HCT116 (cell line): ENCODE results near the gene PLEKHH2. TPM values are rescaled to one million over a fixed set of nuclear protein-coding genes. Genes with fewer than 3 reads are reported as not detected.
"Not testable (repeated sequence)": the region's sequence is repeated elsewhere in the genome, so short reads cannot be mapped to it uniquely, and the experiment has no call there.

Experiments used
- ATAC-seq: fragments of 200-7000 bp; cut with Tn5 transposase; 2 replicates; pipeline ENCODE4 v1.9.1; 2020; ENCODE audit warnings: mild to moderate bottlenecking, moderate library complexity
- BruUV-seq: library from RNA; stranded (reverse); fragments of 400-500 nt; replicated peaks from 2 replicates; lab custom pipeline; 2021; lab: Mats Ljungman, UMichigan
- CTCF ChIA-PET: fragments of 300-600 bp; sonication (Branson Sonifier 250); formaldehyde crosslinking; loops from one replicate; lab custom pipeline; 2021; ENCODE audit warnings: antibody characterized with exemption; lab: Charles Lee
- POLR2A ChIA-PET: fragments of 300-600, 350-600 bp; sonication (Branson Sonifier 250); formaldehyde crosslinking; loops from one replicate; lab custom pipeline; 2021; ENCODE audit warnings: antibody characterized with exemption; lab: Charles Lee
- RAD21 ChIA-PET, 2 experiments: fragments of 300-600 bp; sonication (Branson Sonifier 250); formaldehyde crosslinking; loops; one replicate each; lab custom pipeline; 2023; ENCODE audit warnings: low total read pairs in 2 of 2; ENCODE audit not compliant: uncharacterized antibody in 2 of 2, unreplicated experiment in 2 of 2, low non-redundant PET in 1 of 2; lab: Charles Lee
- DNase-seq: peaks from one replicate; pipeline ENCODE4 v3.0.0-alpha.2; 2010; ENCODE audit warnings: low read depth, low spot score
- H2AFZ ChIP-seq: fragments of 200-600 bp; shearing (Covaris generic), sonication (generic); 2 replicates; pipeline ENCODE4 v1.6.1; 2017; ENCODE audit warnings: low read depth, mixed run types, mixed read lengths, antibody characterized with exemption, low read length; ENCODE audit not compliant: poor library complexity, severe bottlenecking
- H3K27ac ChIP-seq: 2 replicates; pipeline ENCODE4 v1.5.1; 2012; ENCODE audit warnings: low read depth, low read length
- H3K27me3 ChIP-seq: fragments of 200-600 bp; sonication (generic); 2 replicates; pipeline ENCODE4 v1.6.1; 2016; ENCODE audit warnings: mixed run types, low read length, mixed read lengths; ENCODE audit not compliant: insufficient read depth
- H3K36me3 ChIP-seq, 2 experiments: fragments of 200-500 bp in 1 of 2; fragments of 200-600 bp in 1 of 2; sonication (Bioruptor generic) in 1 of 2; sonication (generic) in 1 of 2; 2 replicates each; pipeline versions ENCODE4 v1.5.1 to v1.6.1; 2014 to 2016; ENCODE audit warnings: low read length in 2 of 2, inconsistent platforms in 1 of 2, mixed read lengths in 1 of 2, mixed run types in 1 of 2; ENCODE audit not compliant: insufficient read depth in 2 of 2, control insufficient read depth in 1 of 2
- H3K4me1 ChIP-seq, 2 experiments: fragments of 200-600 bp in 1 of 2; sonication (generic) in 1 of 2; 2 replicates each; pipeline versions ENCODE4 v1.5.1 to v1.6.1; 2012 to 2017; ENCODE audit warnings: low read length in 2 of 2, inconsistent platforms in 1 of 2, mild to moderate bottlenecking in 1 of 2, mixed read lengths in 1 of 2, mixed run types in 1 of 2, moderate library complexity in 1 of 2; ENCODE audit not compliant: insufficient read depth in 2 of 2, control insufficient read depth in 1 of 2
- H3K4me2 ChIP-seq: fragments of 200-600 bp; sonication (generic); 2 replicates; pipeline ENCODE4 v1.6.1; 2017; ENCODE audit warnings: mixed run types, low read length, mixed read lengths
- H3K4me3 ChIP-seq, 2 experiments: fragments of 200-600 bp in 1 of 2; sonication (generic) in 1 of 2; replicated peaks in 1 of 2; 2 replicates each; pipeline ENCODE4 v1.5.1; 2011 to 2016; ENCODE audit warnings: low read length in 2 of 2, control low read depth in 1 of 2, low read depth in 1 of 2, mild to moderate bottlenecking in 1 of 2, mixed read lengths in 1 of 2, mixed run types in 1 of 2
- H3K79me2 ChIP-seq: fragments of 200-600 bp; sonication (generic); 2 replicates; pipeline ENCODE4 v1.6.1; 2017; ENCODE audit warnings: mild to moderate bottlenecking, mixed run types, low read length, moderate library complexity, mixed read lengths; ENCODE audit not compliant: insufficient read depth
- H3K9ac ChIP-seq: fragments of 200-600 bp; sonication (generic); 2 replicates; pipeline ENCODE4 v1.6.1; 2016; ENCODE audit warnings: low read length, mixed read lengths
- H3K9me2 ChIP-seq: fragments of 200-600 bp; sonication (generic), shearing (Covaris generic); 2 replicates; pipeline ENCODE4 v1.6.1; 2017; ENCODE audit warnings: mixed run types, mild to moderate bottlenecking, moderate library complexity; ENCODE audit not compliant: insufficient read depth
- H3K9me3 ChIP-seq, 2 experiments: fragments of 200-500 bp in 1 of 2; fragments of 200-600 bp in 1 of 2; sonication (Bioruptor generic) in 1 of 2; sonication (generic) in 1 of 2; 2 replicates each; pipeline ENCODE4 v1.6.1; 2014 to 2017; ENCODE audit warnings: low read length in 2 of 2, mixed read lengths in 2 of 2, inconsistent platforms in 1 of 2, low read depth in 1 of 2, mild to moderate bottlenecking in 1 of 2, mixed run types in 1 of 2, moderate library complexity in 1 of 2; ENCODE audit not compliant: control insufficient read depth in 1 of 2, insufficient read depth in 1 of 2
- H4K20me1 ChIP-seq: fragments of 200-600 bp; sonication (generic), shearing (Covaris generic); 2 replicates; pipeline ENCODE4 v1.6.1; 2017; ENCODE audit warnings: mixed run types, mild to moderate bottlenecking, moderate library complexity; ENCODE audit not compliant: insufficient read depth
- JUND ChIP-seq: IDR thresholded peaks from 2 replicates; pipeline ENCODE4 v1.6.1; 2012
- MAX ChIP-seq: IDR thresholded peaks from 2 replicates; pipeline ENCODE4 v1.6.1; 2012
- REST ChIP-seq: IDR thresholded peaks from 2 replicates; pipeline ENCODE4 v1.6.1; 2012; ENCODE audit warnings: low read depth
- YY1 ChIP-seq: IDR thresholded peaks from 2 replicates; pipeline ENCODE4 v1.6.1; 2011; ENCODE audit warnings: low read length, low read depth, moderate library complexity, mild to moderate bottlenecking; ENCODE audit not compliant: insufficient replicate concordance; ENCODE audit errors: extremely low read depth
- ZFX ChIP-seq: fragments of 450-650 bp; IDR thresholded peaks from 2 replicates; pipeline ENCODE4 v1.6.1; 2017
- intact Hi-C: fragments of 100-400 bp; cut with micrococcal nuclease; formaldehyde crosslinking; loops from 2 replicates; pipeline ENCODE4 v1.10.0; 2022
- total RNA-seq: library from RNA; stranded (reverse); gene quantifications from one replicate; pipeline ENCODE4 v1.2.1, GENCODE V29; 2021; ENCODE audit not compliant: unreplicated experiment

Gene PLEKHH2
- total RNA-seq, 1 experiment from 2014 or later = 7.8 TPM

GRCh38 chr2:43631618-43632317 lies 5.3 kb upstream of the PLEKHH2 start (continued):
- no peak for TF ChIP-seq JUND
- no peak for TF ChIP-seq ZFX
- TF ChIP-seq REST = no peak

GRCh38 chr2:43634604-43635306 lies 2.3 kb upstream of the PLEKHH2 start:
- Histone ChIP-seq H3K36me3 (no peaks in the 10 kb centered on the region), H3K79me2 (no peaks in the 10 kb centered on the region), H3K4me3 (no peak overlapping the region), H3K9me3 (no peaks in the 10 kb centered on the region), H4K20me1 (no peaks in the 10 kb centered on the region), H3K9ac (no peak overlapping the region), H3K27me3 (no peaks in the 10 kb centered on the region), H3K9me2 (no peaks in the 10 kb centered on the region), H3K4me2 (peak overlapping the region; percentile 17; the same call in 1 of the 2 replicates), H2AFZ (peak overlapping the region; percentile 22), H3K27ac (no peak overlapping the region), H3K4me1 (peaks cover 0 to 16% of the 10 kb centered on the region in 2 experiments; a peak in 2 of 4 replicates)
- CTCF ChIA-PET = no interaction called here
- TF ChIP-seq YY1 = no peak
- TF ChIP-seq MAX = no peak
- ATAC-seq (no peak), DNase-seq (no peak)
- RAD21 ChIA-PET = no interaction called here
- POLR2A ChIA-PET = no interaction called here
- intact Hi-C loops = no loop called here
- BruUV-seq = no TSS peak

- H3K79me2 ChIP-seq, H2AFZ ChIP-seq, H3K27ac ChIP-seq, DNase-seq, H4K20me1 ChIP-seq, H3K9me2 ChIP-seq, H3K36me3 ChIP-seq, H3K9ac ChIP-seq, intact Hi-C loops, H3K27me3 ChIP-seq, H3K9me3 ChIP-seq, ATAC-seq, POLR2A ChIA-PET, H3K4me3 ChIP-seq, BruUV-seq, RAD21 ChIA-PET, H3K4me2 ChIP-seq: not testable (repeated sequence)
- CTCF ChIA-PET = interaction anchor here (1.3 kb wide), 1 partner anchor 24 kb away, joined by 3 read pairs; no protein-coding TSS in a partner anchor
- peaks cover 0 to 16% of the 10 kb centered on the region in 2 experiments; a peak in 2 of 4 replicates for H3K4me1 ChIP-seq
These were observed 907 bp upstream of the PLEKHH2 start for GRCh38 chr2:43636153-43636552.
